Measurements from ENCODE around the gene DOCK11. TPM values are rescaled to one million over a fixed set of nuclear protein-coding genes. Genes with fewer than 3 reads are reported as not detected.

Gene DOCK11
- polyA plus RNA-seq, 1 of the 3 experiments (the other 2 are of a cell fraction), result 34.8 TPM

DNA sequence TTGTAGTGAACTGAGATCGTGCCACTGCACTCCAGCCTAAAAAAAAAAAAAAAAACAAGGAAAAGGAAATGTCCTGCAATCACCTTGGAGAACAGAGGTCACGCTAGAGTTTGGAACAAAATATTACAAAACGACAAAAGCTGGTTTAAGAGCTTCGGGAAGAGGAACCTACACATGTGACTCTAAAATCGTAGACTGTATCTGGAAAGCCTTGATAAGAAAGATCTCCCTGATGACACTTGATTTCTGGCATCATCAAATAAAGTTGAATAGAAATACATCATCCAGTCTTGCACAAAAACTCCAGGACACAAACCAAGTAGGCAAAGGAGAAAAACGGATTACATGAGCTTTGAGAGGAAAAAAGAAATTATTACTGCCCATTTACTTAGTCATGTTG, 31.1 kb upstream of the DOCK11 start:
- no peak overlapping the region for H3K4me2 ChIP-seq
- CTCF ChIA-PET, result no interaction called here
- POLR2A ChIA-PET, result interaction anchor here (0.6 kb wide), 1 partner anchor 344 kb away, joined by 3 read pairs; no protein-coding TSS in a partner anchor
- no peaks in the 10 kb centered on the region for H3K9me2 ChIP-seq
- no peak overlapping the region for H3K9ac ChIP-seq
- no peaks in the 10 kb centered on the region for H3K36me3 ChIP-seq (replicated peaks in 1 of 2; ENCODE audit: control insufficient read depth in 1 of 2, insufficient read depth in 2 of 2, low read length in 1 of 2)
- no peaks in the 10 kb centered on the region for H3K4me1 ChIP-seq (ENCODE audit: control insufficient read depth in 1 of 2, insufficient read depth in 2 of 2, low read depth in 1 of 2, low read length in 1 of 2)
- no peak for TF ChIP-seq NFIC (IDR thresholded peaks at IDR 0.05; ENCODE audit: borderline replicate concordance)
- TF ChIP-seq IRF3 (IDR thresholded peaks at IDR 0.05; ENCODE audit: low read depth, low read length), result no peak
- TF ChIP-seq MXI1 (IDR thresholded peaks at IDR 0.05; ENCODE audit: low read depth, low read length), result no peak
- TF ChIP-seq TEAD4 (IDR thresholded peaks at IDR 0.05; ENCODE audit: borderline replicate concordance, insufficient read depth), result no peak
- TF ChIP-seq PBX3 (IDR thresholded peaks at IDR 0.05), result no peak
- TF ChIP-seq TAF1 (IDR thresholded peaks at IDR 0.05; ENCODE audit: borderline replicate concordance, low read depth, low read length), result no peak
- TF ChIP-seq EZH2phosphoT487 (IDR thresholded peaks at IDR 0.05; ENCODE audit: borderline replicate concordance, low read depth), result no peak
- no peak for TF ChIP-seq ZBTB33 (IDR thresholded peaks at IDR 0.05; ENCODE audit: borderline replicate concordance, low read depth)
- TF ChIP-seq, protein P1, sequence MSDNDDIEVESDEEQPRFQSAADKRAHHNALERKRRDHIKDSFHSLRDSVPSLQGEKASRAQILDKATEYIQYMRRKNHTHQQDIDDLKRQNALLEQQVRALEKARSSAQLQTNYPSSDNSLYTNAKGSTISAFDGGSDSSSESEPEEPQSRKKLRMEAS (IDR thresholded peaks at IDR 0.05; ENCODE audit: low read depth), result no peak
- H3K9me3 ChIP-seq, result no peaks in the 10 kb centered on the region
- H2AFZ ChIP-seq (ENCODE audit: low read depth), result no peak overlapping the region
- 49% methylated on average over 6 of the region's 6 CpGs for WGBS (ENCODE audit: low lambda C conversion rate)
- H4K20me1 ChIP-seq (ENCODE audit: insufficient read depth), result no peaks in the 10 kb centered on the region
- DNase-seq, result no peak
- H3K4me3 ChIP-seq (ENCODE audit: low read depth in 2 of 2, low read length in 1 of 2), result no peak overlapping the region
- no peaks in the 10 kb centered on the region for H3K79me2 ChIP-seq (ENCODE audit: insufficient read depth)
- no peaks in the 10 kb centered on the region; the same call in 1 of the 2 replicates for H3K27me3 ChIP-seq (ENCODE audit: insufficient read depth)
- no peaks in the 10 kb centered on the region for H3F3A ChIP-seq (replicated peaks; ENCODE audit: insufficient read depth)
- H3K27ac ChIP-seq (ENCODE audit: low read depth in 2 of 2, low read length in 1 of 2), result no peak overlapping the region

DNA sequence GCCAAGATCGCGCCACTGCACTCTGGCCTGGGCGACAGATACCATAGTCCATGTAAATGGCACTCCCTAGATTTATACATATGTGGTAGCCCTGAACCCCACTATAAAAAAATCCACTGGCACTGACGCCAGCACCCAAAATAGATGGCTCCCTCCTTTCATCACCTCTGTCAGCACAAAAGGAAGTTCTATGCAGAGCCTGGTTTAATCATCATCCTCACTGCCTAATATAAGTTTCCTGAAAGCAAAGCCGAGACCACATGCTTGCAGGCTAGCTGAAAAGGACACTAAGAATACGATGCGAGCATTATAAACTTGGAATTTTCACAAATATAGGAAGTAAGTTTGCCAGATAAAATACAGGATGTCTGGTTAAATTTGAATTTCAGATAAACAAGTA, 27.5 kb upstream of the DOCK11 start:
- ChIA-PET CTCF (interaction anchor here (0.8 to 1.3 kb wide), 2 partner anchors 8 to 134 kb away, joined by 3 to 4 read pairs; no protein-coding TSS in a partner anchor), POLR2A (no interaction called here)
- 51% methylated on average over 5 of the region's 7 CpGs for WGBS (ENCODE audit: low lambda C conversion rate)
- no peak for DNase-seq
- H3K36me3 ChIP-seq (replicated peaks in 1 of 2; ENCODE audit: control insufficient read depth in 1 of 2, insufficient read depth in 2 of 2, low read length in 1 of 2), result no peaks in the 10 kb centered on the region
- H3K4me2 ChIP-seq, result no peak overlapping the region
- H3K9me3 ChIP-seq, result no peaks in the 10 kb centered on the region
- H3K9ac ChIP-seq, result no peak overlapping the region
- H2AFZ ChIP-seq (ENCODE audit: low read depth), result no peak overlapping the region
- no peaks in the 10 kb centered on the region for H3K4me1 ChIP-seq (ENCODE audit: control insufficient read depth in 1 of 2, insufficient read depth in 2 of 2, low read depth in 1 of 2, low read length in 1 of 2)
- no peaks in the 10 kb centered on the region for H4K20me1 ChIP-seq (ENCODE audit: insufficient read depth)
- no peak overlapping the region for H3K27ac ChIP-seq (ENCODE audit: low read depth in 2 of 2, low read length in 1 of 2)
- H3K79me2 ChIP-seq (ENCODE audit: insufficient read depth), result no peaks in the 10 kb centered on the region
- H3K9me2 ChIP-seq, result no peaks in the 10 kb centered on the region
- no peaks in the 10 kb centered on the region for H3F3A ChIP-seq (replicated peaks; ENCODE audit: insufficient read depth)
- no peak overlapping the region for H3K4me3 ChIP-seq (ENCODE audit: low read depth in 2 of 2, low read length in 1 of 2)
- H3K27me3 ChIP-seq (ENCODE audit: insufficient read depth), result no peaks in the 10 kb centered on the region
- no peak for TF ChIP-seq RAD21 (IDR thresholded peaks at IDR 0.05; ENCODE audit: low read length)
- TF ChIP-seq TAF1 (IDR thresholded peaks at IDR 0.05; ENCODE audit: borderline replicate concordance, low read depth, low read length), result no peak
- TF ChIP-seq, protein P2, sequence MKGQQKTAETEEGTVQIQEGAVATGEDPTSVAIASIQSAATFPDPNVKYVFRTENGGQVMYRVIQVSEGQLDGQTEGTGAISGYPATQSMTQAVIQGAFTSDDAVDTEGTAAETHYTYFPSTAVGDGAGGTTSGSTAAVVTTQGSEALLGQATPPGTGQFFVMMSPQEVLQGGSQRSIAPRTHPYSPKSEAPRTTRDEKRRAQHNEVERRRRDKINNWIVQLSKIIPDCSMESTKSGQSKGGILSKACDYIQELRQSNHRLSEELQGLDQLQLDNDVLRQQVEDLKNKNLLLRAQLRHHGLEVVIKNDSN (IDR thresholded peaks at IDR 0.05; ENCODE audit: borderline replicate concordance, low read depth), result no peak
- no peak for TF ChIP-seq GABPA (IDR thresholded peaks at IDR 0.05; ENCODE audit: low read depth)
- no peak for TF ChIP-seq PBX3 (IDR thresholded peaks at IDR 0.05)
- TF ChIP-seq ELF1 (IDR thresholded peaks at IDR 0.05), result no peak
- no peak for TF ChIP-seq EP300 (IDR thresholded peaks at IDR 0.05; ENCODE audit: borderline replicate concordance in 1 of 2, low read depth in 1 of 2, low read length in 1 of 2)
- TF ChIP-seq RCOR1 (IDR thresholded peaks at IDR 0.05; ENCODE audit: low read length), result no peak
- TF ChIP-seq, protein P1 (IDR thresholded peaks at IDR 0.05; ENCODE audit: low read depth), result no peak
- TF ChIP-seq EZH2phosphoT487 (IDR thresholded peaks at IDR 0.05; ENCODE audit: borderline replicate concordance, low read depth), result no peak
- no peak for TF ChIP-seq USF2 (IDR thresholded peaks at IDR 0.05; ENCODE audit: borderline replicate concordance, low read depth, low read length)
- no peak for TF ChIP-seq RFX5 (IDR thresholded peaks at IDR 0.05; ENCODE audit: low read length)
- TF ChIP-seq NFIC (IDR thresholded peaks at IDR 0.05; ENCODE audit: borderline replicate concordance), result no peak
- TF ChIP-seq TEAD4 (IDR thresholded peaks at IDR 0.05; ENCODE audit: borderline replicate concordance, insufficient read depth), result no peak
- no peak for TF ChIP-seq YY1 (IDR thresholded peaks at IDR 0.05; ENCODE audit: low read depth)
